Measurements from ENCODE around the gene SEMA6A. TPM values are rescaled to one million over a fixed set of nuclear protein-coding genes. Genes with fewer than 3 reads are reported as not detected.

The SEMA6A gene
- total RNA-seq, 4 donors from 2014 or later = 22.4 to 118 (median 48.7) TPM

DNA sequence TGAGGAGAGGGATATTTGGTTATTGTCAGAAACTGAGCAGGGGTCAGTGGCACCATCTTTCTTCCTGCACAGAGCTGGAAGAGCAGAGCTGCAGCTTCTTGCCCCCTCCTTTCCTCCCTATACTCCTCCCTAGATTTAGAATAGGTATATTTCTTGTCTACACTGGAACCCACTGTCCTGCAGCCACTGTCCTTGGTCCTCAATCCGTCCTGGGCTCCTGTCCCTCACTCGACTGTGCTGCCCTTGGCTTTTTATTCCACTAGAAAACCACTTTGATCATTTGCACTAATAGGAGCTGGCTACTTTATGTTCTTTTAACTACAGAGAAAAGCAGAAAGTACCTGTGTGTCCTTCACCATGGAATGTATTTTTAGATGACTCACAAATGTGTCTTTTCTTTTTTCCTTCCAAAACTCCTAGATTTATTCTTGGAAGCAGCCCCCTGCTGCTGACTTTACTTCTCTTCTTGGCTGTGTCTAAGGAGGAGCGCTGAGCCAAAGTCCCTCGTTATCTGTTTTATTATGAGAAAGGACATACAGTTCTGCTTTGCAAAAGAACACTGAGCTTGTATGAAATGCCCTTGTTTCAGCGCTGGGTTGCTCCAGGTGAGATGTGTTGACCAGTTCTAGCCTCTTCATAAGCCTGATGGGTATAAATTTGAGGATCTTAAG lies 150.9 kb downstream of the SEMA6A start:
- Histone ChIP-seq H3K36me3 (no peaks in the 10 kb centered on the region), H3K9me3 (no peaks in the 10 kb centered on the region), H3K27me3 (no peaks in the 10 kb centered on the region), H3K4me3 (no peak overlapping the region), H3K4me1 (peaks cover 0 to 9% of the 10 kb centered on the region in 2 donors), H3K27ac (peak overlapping the region in 1 of 2 donors; percentile 47)
- no peak for TF ChIP-seq CTCF (IDR thresholded peaks at IDR 0.05)
- TF ChIP-seq POLR2A (IDR thresholded peaks at IDR 0.05) = no peak
- DNase-seq = no peak
- intact Hi-C loops (cut with DNase I; ENCODE audit: low total_unique reads) = no loop called here

DNA sequence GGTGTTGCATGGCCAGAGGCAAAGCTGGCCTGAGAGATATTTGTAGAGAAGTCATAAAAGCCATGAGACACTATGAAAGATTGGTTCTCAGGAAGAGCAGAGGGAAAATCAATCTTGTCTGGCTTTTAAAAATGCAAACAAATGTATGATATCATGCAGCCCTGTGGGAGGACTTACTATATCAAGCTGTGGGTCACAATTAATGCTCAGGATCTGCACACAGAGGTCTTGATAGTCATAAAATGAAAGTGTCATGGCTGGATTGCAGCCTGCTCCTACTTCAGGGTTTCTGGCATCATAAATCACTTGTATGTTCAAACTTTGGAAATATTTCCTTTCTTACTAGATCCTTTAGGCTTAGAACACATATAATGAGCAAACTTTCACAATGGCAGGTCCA lies 151.5 kb downstream of the SEMA6A start:
- Histone ChIP-seq H3K27ac (peak overlapping the region in 1 of 2 donors; percentile 50), H3K36me3 (no peaks in the 10 kb centered on the region), H3K4me1 (peaks cover 0 to 9% of the 10 kb centered on the region in 2 donors), H3K4me3 (no peak overlapping the region), H3K9me3 (no peaks in the 10 kb centered on the region), H3K27me3 (no peaks in the 10 kb centered on the region)
- intact Hi-C loops (cut with DNase I; ENCODE audit: low total_unique reads) = no loop called here
- TF ChIP-seq POLR2A (IDR thresholded peaks at IDR 0.05) (no peak), CTCF (IDR thresholded peaks at IDR 0.05) (no peak)
- DNase-seq = peak in 1 of 2 donors; percentile 35

- Histone ChIP-seq H3K36me3 (no peaks in the 10 kb centered on the region), H3K4me3 (no peak overlapping the region), H3K27ac (no peak overlapping the region), H3K4me1 (peaks cover 0 to 9% of the 10 kb centered on the region in 2 donors), H3K27me3 (no peaks in the 10 kb centered on the region), H3K9me3 (no peaks in the 10 kb centered on the region)
- intact Hi-C loops (cut with DNase I; ENCODE audit: low total_unique reads) = no loop called here
- no peak for DNase-seq
- no peak for TF ChIP-seq POLR2A (IDR thresholded peaks at IDR 0.05)
- TF ChIP-seq CTCF (IDR thresholded peaks at IDR 0.05) = no peak
Measured at GRCh38 chr5:116421080-116421629, 153.5 kb downstream of the SEMA6A start.

GRCh38 chr5:116420540-116420939 lies 154.1 kb downstream of the SEMA6A start:
- H3K27me3 ChIP-seq = no peaks in the 10 kb centered on the region
- peaks cover 0 to 9% of the 10 kb centered on the region in 2 donors for H3K4me1 ChIP-seq
- TF ChIP-seq CTCF (IDR thresholded peaks at IDR 0.05) = no peak
- TF ChIP-seq POLR2A (IDR thresholded peaks at IDR 0.05) = no peak
- intact Hi-C loops (cut with DNase I; ENCODE audit: low total_unique reads) = no loop called here
- DNase-seq = peak in 1 of 2 donors; percentile 48
- H3K27ac ChIP-seq = peak overlapping the region in 1 of 2 donors; percentile 27
- no peaks in the 10 kb centered on the region for H3K36me3 ChIP-seq
- H3K4me3 ChIP-seq = no peak overlapping the region
- H3K9me3 ChIP-seq = no peaks in the 10 kb centered on the region

- TF ChIP-seq CTCF (IDR thresholded peaks at IDR 0.05) (no peak), POLR2A (IDR thresholded peaks at IDR 0.05) (no peak)
- Histone ChIP-seq H3K36me3 (no peaks in the 10 kb centered on the region), H3K4me1 (peaks cover 0 to 9% of the 10 kb centered on the region in 2 donors), H3K4me3 (no peak overlapping the region), H3K9me3 (no peaks in the 10 kb centered on the region), H3K27me3 (no peaks in the 10 kb centered on the region), H3K27ac (peak overlapping the region in 1 of 2 donors; percentile 27)
- no peak for DNase-seq
- intact Hi-C loops (cut with DNase I; ENCODE audit: low total_unique reads) = no loop called here
Measured at GRCh38 chr5:116419258-116419657, 155.4 kb downstream of the SEMA6A start.
